IMR-90 (cell line): Measurements from ENCODE around the gene FSIP1. TPM values are rescaled to one million over a fixed set of nuclear protein-coding genes. Genes with fewer than 3 reads are reported as not detected.

ENCODE experiments used
- ATAC-seq: fragments of 200-7000 bp; cut with Tn5 transposase; 2 replicates; pipeline ENCODE4 v1.9.1; 2020; ENCODE audit warnings: low read depth, mild to moderate bottlenecking, moderate library complexity
- BruUV-seq: library from RNA; stranded (reverse); fragments of 400-500 nt; replicated peaks from 2 replicates; lab custom pipeline; 2021; lab: Mats Ljungman, UMichigan
- CTCF ChIA-PET: fragments of 300-600 bp; formaldehyde crosslinking; extraction: SDS; loops from one replicate; lab custom pipeline; 2021; ENCODE audit warnings: antibody characterized with exemption; lab: Yijun Ruan, JAX
- POLR2A ChIA-PET: fragments of 300-600 bp; sonication (Branson Sonifier 250); formaldehyde crosslinking; loops from one replicate; lab custom pipeline; 2022; ENCODE audit warnings: antibody characterized with exemption; ENCODE audit not compliant: unreplicated experiment; lab: Charles Lee
- DNase-seq: peaks from one replicate; pipeline ENCODE4 v3.0.0; 2013
- H2AFZ ChIP-seq: replicated peaks from 2 replicates; pipeline ENCODE3; 2013; ENCODE audit warnings: low read length, mild to moderate bottlenecking; ENCODE audit not compliant: poor library complexity
- H2AK5ac ChIP-seq: 2 replicates; pipeline ENCODE4 v1.6.1; 2013; ENCODE audit warnings: low read depth, low read length, inconsistent platforms
- H2AK9ac ChIP-seq: replicated peaks from 2 replicates; pipeline ENCODE3; 2013; ENCODE audit warnings: mild to moderate bottlenecking, low read depth, low read length, moderate library complexity; ENCODE audit not compliant: poor library complexity
- H2BK120ac ChIP-seq: 2 replicates; pipeline ENCODE4 v1.6.1; 2013; ENCODE audit warnings: low read depth, low read length, inconsistent platforms
- H2BK15ac ChIP-seq: 3 replicates; pipeline ENCODE4 v1.6.1; 2013; ENCODE audit warnings: low read depth, low read length, inconsistent platforms
- H2BK20ac ChIP-seq: 2 replicates; pipeline ENCODE4 v1.6.1; 2013; ENCODE audit warnings: low read depth, mild to moderate bottlenecking, inconsistent platforms, low read length, moderate library complexity
- H2BK5ac ChIP-seq: 2 replicates; pipeline ENCODE4 v1.6.1; 2013; ENCODE audit warnings: mild to moderate bottlenecking, low read depth, low read length, inconsistent platforms; ENCODE audit not compliant: poor library complexity, severe bottlenecking
- H3K14ac ChIP-seq: replicated peaks from 2 replicates; pipeline ENCODE4 v1.6.1; 2013; ENCODE audit warnings: low read depth, low read length, inconsistent platforms
- H3K18ac ChIP-seq: 2 replicates; pipeline ENCODE4 v1.6.1; 2013; ENCODE audit warnings: low read depth, low read length, control low read depth
- H3K23ac ChIP-seq: 2 replicates; pipeline ENCODE4 v1.6.1; 2013; ENCODE audit warnings: low read depth, low read length, inconsistent platforms
- H3K27ac ChIP-seq: 2 replicates; pipeline ENCODE4 v1.5.1; 2013; ENCODE audit warnings: mild to moderate bottlenecking, control low read depth, low read length; ENCODE audit not compliant: insufficient read depth
- H3K27me3 ChIP-seq: 2 replicates; pipeline ENCODE4 v1.6.1; 2013; ENCODE audit warnings: low read length; ENCODE audit not compliant: control insufficient read depth, insufficient read depth
- H3K36me3 ChIP-seq: 2 replicates; pipeline ENCODE4 v1.6.1; 2013; ENCODE audit warnings: low read length, mixed read lengths; ENCODE audit not compliant: control insufficient read depth, insufficient read depth
- H3K4ac ChIP-seq: 2 replicates; pipeline ENCODE4 v1.6.1; 2013; ENCODE audit warnings: low read depth, low read length, inconsistent platforms
- H3K4me1 ChIP-seq: 2 replicates; pipeline ENCODE4 v1.6.1; 2013; ENCODE audit warnings: low read length, mixed read lengths; ENCODE audit not compliant: control insufficient read depth, insufficient read depth
- H3K4me2 ChIP-seq: 2 replicates; pipeline ENCODE4 v1.6.1; 2013; ENCODE audit warnings: low read depth, mild to moderate bottlenecking, control low read depth, low read length, moderate library complexity
- H3K4me3 ChIP-seq: 2 replicates; pipeline ENCODE4 v1.5.1; 2013; ENCODE audit warnings: low read depth, mild to moderate bottlenecking, control low read depth, low read length, moderate library complexity; ENCODE audit not compliant: insufficient read depth
- H3K56ac ChIP-seq: 2 replicates; pipeline ENCODE4 v1.6.1; 2013; ENCODE audit warnings: low read length, inconsistent platforms; ENCODE audit not compliant: insufficient read depth; ENCODE audit errors: extremely low read depth
- H3K79me1 ChIP-seq, 2 experiments: 2 replicates each; pipeline ENCODE4 v1.6.1; 2013; ENCODE audit warnings: low read length in 2 of 2, inconsistent platforms in 1 of 2, low read depth in 1 of 2
- H3K9ac ChIP-seq: 2 replicates; pipeline ENCODE4 v1.6.1; 2013; ENCODE audit warnings: low read depth, low read length, control low read depth
- H3K9me1 ChIP-seq: 2 replicates; pipeline ENCODE4 v1.6.1; 2013; ENCODE audit warnings: low read length, inconsistent platforms; ENCODE audit not compliant: insufficient read depth
- H3K9me3 ChIP-seq: 2 replicates; pipeline ENCODE4 v1.6.1; 2013; ENCODE audit warnings: low read length; ENCODE audit not compliant: control insufficient read depth, insufficient read depth
- H4K20me1 ChIP-seq: 2 replicates; pipeline ENCODE4 v1.6.1; 2013; ENCODE audit warnings: low read length, inconsistent platforms; ENCODE audit not compliant: insufficient read depth
- H4K5ac ChIP-seq: 2 replicates; pipeline ENCODE4 v1.6.1; 2013; ENCODE audit warnings: mild to moderate bottlenecking, low read depth, low read length, control low read depth
- H4K8ac ChIP-seq, 2 experiments: 2 replicates each; pipeline ENCODE4 v1.6.1; 2013; ENCODE audit warnings: low read depth in 2 of 2, low read length in 2 of 2, control low read depth in 1 of 2, inconsistent platforms in 1 of 2
- H4K91ac ChIP-seq: 2 replicates; pipeline ENCODE4 v1.6.1; 2013; ENCODE audit warnings: low read depth, low read length, inconsistent platforms; ENCODE audit not compliant: insufficient read depth
- BHLHE40 ChIP-seq: fragments of 150-350 bp; IDR thresholded peaks from 2 replicates; pipeline ENCODE4 v1.6.1; 2016; ENCODE audit warnings: mild to moderate bottlenecking, low read depth, low read length
- CEBPB ChIP-seq: IDR thresholded peaks from 2 replicates; pipeline ENCODE4 v1.6.1; 2012; ENCODE audit warnings: low read depth, low read length, improper control_type of control experiment
- CTCF ChIP-seq: conservative IDR thresholded peaks from 2 replicates; pipeline ENCODE4 v1.5.1; 2012; ENCODE audit warnings: mild to moderate bottlenecking, low read depth, low read length, improper control_type of control experiment
- ELK1 ChIP-seq: fragments of 150-350 bp; IDR thresholded peaks from 2 replicates; pipeline ENCODE4 v1.6.1; 2016; ENCODE audit warnings: low read depth, mild to moderate bottlenecking, low read length, moderate library complexity, borderline replicate concordance
- FOS ChIP-seq: fragments of 150-350 bp; IDR thresholded peaks from 2 replicates; pipeline ENCODE4 v1.6.1; 2016; ENCODE audit warnings: low read depth, low read length
- MAZ ChIP-seq: IDR thresholded peaks from 2 replicates; pipeline ENCODE4 v1.6.1; 2012; ENCODE audit warnings: low read depth, mild to moderate bottlenecking, low read length, improper control_type of control experiment, moderate library complexity, borderline replicate concordance
- MXI1 ChIP-seq: IDR thresholded peaks from 2 replicates; pipeline ENCODE4 v1.6.1; 2012; ENCODE audit warnings: low read depth, mild to moderate bottlenecking, low read length, moderate library complexity, borderline replicate concordance
- POLR2A ChIP-seq: IDR thresholded peaks from 2 replicates; pipeline ENCODE4 v1.6.1; 2012; ENCODE audit warnings: mild to moderate bottlenecking, low read depth, low read length
- RAD21 ChIP-seq: IDR thresholded peaks from 2 replicates; pipeline ENCODE4 v1.6.1; 2012; ENCODE audit warnings: low read length, improper control_type of control experiment
- whole genome bisulfite sequencing, 2 experiments: methylation state at CpG; one replicate each; pipeline versions ENCODE4 v1.1.5 to v1.1.7; 2013; ENCODE audit warnings: missing lambda C conversion rate in 2 of 2; ENCODE audit not compliant: insufficient read length in 1 of 2; ENCODE audit errors: extremely low coverage in 2 of 2; 5-methylcytosine and 5-hydroxymethylcytosine counted together
- dilution Hi-C: fragments of 300-500 bp; cut with HindIII; formaldehyde crosslinking; loops from one replicate; pipeline ENCODE4 v1.14.3; 2018; ENCODE audit warnings: low sequenced_read_pairs; ENCODE audit not compliant: unreplicated experiment
- in situ Hi-C: fragments of 300-500 bp; cut with MboI; formaldehyde crosslinking; loops from 3 replicates; pipeline ENCODE4 v1.14.3; 2019; ENCODE audit warnings: low sequenced_read_pairs, inconsistent platforms, mixed read lengths
- intact Hi-C: fragments of 100-400 bp; cut with micrococcal nuclease; formaldehyde crosslinking; loops from 2 replicates; pipeline ENCODE4 v1.10.0; 2022
- polyA plus RNA-seq, 3 experiments: library from polyadenylated mRNA; depleted of rRNA; stranded (reverse); fragments of >200 nt; gene quantifications; 2 replicates each; pipeline ENCODE4 v1.2.3, GENCODE V29; 2012; ENCODE audit warnings: low replicate concordance in 1 of 3
- total RNA-seq: library from RNA; depleted of rRNA; stranded (reverse); fragments of >200 nt; gene quantifications from 2 replicates; pipeline ENCODE4 v1.2.3, GENCODE V29; 2012

The FSIP1 gene
- total and polyA plus RNA-seq, 2 of the 4 experiments (the other 2 are of a cell fraction): 0.10 to 0.18 TPM

- Histone ChIP-seq H3K23ac (no peak overlapping the region), H2BK120ac (no peak overlapping the region), H2AK9ac (no peak overlapping the region), H3K4me3 (no peak overlapping the region), H3K18ac (no peak overlapping the region), H3K4me1 (no peaks in the 10 kb centered on the region), H2BK20ac (no peak overlapping the region), H3K27ac (no peak overlapping the region), H2BK5ac (no peak overlapping the region), H3K56ac (no peak overlapping the region), H4K20me1 (no peaks in the 10 kb centered on the region), H4K8ac (no peak overlapping the region), H3K14ac (no peak overlapping the region), H4K91ac (no peak overlapping the region), H2AK5ac (no peak overlapping the region), H3K36me3 (no peaks in the 10 kb centered on the region), H2BK15ac (no peak overlapping the region), H3K4me2 (no peak overlapping the region), H4K5ac (no peak overlapping the region), H3K9me3 (no peaks in the 10 kb centered on the region), H3K79me1 (no peaks in the 10 kb centered on the region), H3K4ac (no peak overlapping the region), H3K27me3 (no peaks in the 10 kb centered on the region), H2AFZ (no peak overlapping the region), H3K9me1 (no peaks in the 10 kb centered on the region), H3K9ac (no peak overlapping the region)
- dilution Hi-C loops: no loop called here
- no TSS peak for BruUV-seq
- no peak for TF ChIP-seq ELK1
- TF ChIP-seq POLR2A: no peak
- TF ChIP-seq MXI1: no peak
- TF ChIP-seq MAZ: no peak
- TF ChIP-seq FOS: no peak
- TF ChIP-seq RAD21: no peak
- TF ChIP-seq BHLHE40: no peak
- no peak for TF ChIP-seq CTCF
- no peak for TF ChIP-seq CEBPB
- WGBS, 2 experiments: 80% methylated on average over 2 of the region's 5 CpGs; no CpG with 5 or more reads in 1 of the 2 experiments
- ATAC-seq (no peak), DNase-seq (no peak)
- POLR2A ChIA-PET: no interaction called here
- CTCF ChIA-PET: interaction anchor here (0.7 kb wide), 1 partner anchor 19 kb away, joined by 4 read pairs; no protein-coding TSS in a partner anchor
- intact Hi-C loops: no loop called here
- in situ Hi-C loops: no loop called here
These were observed 78.4 kb downstream of the FSIP1 start for GRCh38 chr15:39704235-39704634.
